ENCODE results near the gene ANKFY1.

ANKFY1 gene

DNA sequence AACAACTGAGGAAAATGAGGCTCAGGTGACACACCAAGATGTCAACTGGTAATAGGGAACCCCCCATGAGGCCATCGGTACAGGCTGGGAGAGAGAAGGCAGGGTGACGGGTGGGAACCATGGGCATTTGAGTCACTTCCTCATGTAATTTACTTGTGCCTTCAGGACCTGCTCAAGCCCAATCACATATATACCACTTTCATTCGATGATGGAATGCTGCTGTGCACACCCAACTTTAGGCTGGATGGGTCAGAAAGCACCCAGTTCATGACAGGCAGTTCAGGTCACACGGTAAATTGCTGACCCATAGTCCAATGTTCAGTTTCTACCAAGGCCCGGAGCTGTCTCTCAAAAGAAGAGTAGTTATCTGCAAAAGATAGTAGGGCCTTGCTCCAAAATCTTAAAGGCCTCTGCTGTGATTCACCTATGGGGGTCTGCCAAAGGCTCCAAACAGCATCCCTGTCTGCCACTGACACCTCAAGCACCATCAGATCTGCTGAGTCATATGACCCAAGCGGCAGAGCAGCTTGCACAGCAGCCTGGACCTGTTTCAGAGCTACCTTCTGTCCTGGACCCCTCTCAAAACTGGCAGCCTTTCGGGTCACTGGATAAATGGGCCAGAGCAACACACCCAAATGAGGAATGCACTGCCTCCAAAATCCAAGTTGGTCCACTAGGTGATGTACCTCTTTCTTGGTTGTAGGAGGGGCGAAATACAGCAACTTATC, 145.6 kb downstream of the ANKFY1 start:
- no peak for DNase-seq (ENCODE audit: low spot score)
- TF ChIP-seq, protein P1, sequence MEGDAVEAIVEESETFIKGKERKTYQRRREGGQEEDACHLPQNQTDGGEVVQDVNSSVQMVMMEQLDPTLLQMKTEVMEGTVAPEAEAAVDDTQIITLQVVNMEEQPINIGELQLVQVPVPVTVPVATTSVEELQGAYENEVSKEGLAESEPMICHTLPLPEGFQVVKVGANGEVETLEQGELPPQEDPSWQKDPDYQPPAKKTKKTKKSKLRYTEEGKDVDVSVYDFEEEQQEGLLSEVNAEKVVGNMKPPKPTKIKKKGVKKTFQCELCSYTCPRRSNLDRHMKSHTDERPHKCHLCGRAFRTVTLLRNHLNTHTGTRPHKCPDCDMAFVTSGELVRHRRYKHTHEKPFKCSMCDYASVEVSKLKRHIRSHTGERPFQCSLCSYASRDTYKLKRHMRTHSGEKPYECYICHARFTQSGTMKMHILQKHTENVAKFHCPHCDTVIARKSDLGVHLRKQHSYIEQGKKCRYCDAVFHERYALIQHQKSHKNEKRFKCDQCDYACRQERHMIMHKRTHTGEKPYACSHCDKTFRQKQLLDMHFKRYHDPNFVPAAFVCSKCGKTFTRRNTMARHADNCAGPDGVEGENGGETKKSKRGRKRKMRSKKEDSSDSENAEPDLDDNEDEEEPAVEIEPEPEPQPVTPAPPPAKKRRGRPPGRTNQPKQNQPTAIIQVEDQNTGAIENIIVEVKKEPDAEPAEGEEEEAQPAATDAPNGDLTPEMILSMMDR (IDR thresholded peaks at IDR 0.05; ENCODE audit: extremely low read depth, missing control alignments): no peak

DNA sequence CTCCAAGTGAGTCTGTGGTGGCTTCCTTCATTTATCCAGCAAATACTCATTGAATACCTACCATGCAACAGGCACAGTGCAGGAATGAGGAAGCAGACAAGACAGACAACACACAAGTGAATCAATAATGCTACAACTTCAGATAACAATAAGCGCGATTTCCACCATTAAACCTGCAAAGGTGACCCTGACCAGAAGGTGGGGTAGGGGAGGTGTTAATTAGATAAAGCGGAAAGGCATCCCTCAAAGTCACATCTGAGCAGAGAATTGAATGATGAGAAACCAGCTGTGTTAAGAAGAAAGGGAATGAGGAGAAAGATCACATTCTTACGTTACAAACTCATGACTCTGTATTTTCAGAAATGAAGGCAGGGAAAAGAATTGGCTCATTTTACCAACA, 147.3 kb downstream of the ANKFY1 start:
- no peak for DNase-seq (ENCODE audit: low spot score)
- TF ChIP-seq, protein P1 (IDR thresholded peaks at IDR 0.05; ENCODE audit: extremely low read depth, missing control alignments): no peak

Measured in GM20000 (cell line).